ENCODE data around the gene ZNF777.

DNA sequence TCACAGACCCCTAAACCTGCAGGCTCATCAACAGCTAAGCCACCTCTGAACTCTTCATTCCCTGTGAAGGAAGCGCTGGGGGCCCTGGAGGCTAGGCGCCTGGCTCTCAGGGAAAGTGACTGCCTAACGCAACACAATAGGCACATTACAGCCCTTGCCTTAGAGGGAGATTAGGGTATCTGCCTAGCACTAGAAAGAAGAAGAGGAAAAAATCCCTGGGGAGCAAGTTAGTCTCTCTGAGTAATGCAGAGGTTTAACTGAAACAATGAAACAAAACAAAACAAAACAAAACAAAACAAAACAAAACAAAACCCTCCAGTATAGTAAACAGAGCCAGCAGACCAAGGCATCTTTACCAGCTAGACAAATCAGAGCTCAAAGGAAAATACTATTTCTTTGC lies 2.6 kb downstream of the ZNF777 start:
- TF ChIP-seq EZH2 (IDR thresholded peaks at IDR 0.05; ENCODE audit: borderline replicate concordance, low read depth, low read length) = no peak
- TF ChIP-seq, protein P1, sequence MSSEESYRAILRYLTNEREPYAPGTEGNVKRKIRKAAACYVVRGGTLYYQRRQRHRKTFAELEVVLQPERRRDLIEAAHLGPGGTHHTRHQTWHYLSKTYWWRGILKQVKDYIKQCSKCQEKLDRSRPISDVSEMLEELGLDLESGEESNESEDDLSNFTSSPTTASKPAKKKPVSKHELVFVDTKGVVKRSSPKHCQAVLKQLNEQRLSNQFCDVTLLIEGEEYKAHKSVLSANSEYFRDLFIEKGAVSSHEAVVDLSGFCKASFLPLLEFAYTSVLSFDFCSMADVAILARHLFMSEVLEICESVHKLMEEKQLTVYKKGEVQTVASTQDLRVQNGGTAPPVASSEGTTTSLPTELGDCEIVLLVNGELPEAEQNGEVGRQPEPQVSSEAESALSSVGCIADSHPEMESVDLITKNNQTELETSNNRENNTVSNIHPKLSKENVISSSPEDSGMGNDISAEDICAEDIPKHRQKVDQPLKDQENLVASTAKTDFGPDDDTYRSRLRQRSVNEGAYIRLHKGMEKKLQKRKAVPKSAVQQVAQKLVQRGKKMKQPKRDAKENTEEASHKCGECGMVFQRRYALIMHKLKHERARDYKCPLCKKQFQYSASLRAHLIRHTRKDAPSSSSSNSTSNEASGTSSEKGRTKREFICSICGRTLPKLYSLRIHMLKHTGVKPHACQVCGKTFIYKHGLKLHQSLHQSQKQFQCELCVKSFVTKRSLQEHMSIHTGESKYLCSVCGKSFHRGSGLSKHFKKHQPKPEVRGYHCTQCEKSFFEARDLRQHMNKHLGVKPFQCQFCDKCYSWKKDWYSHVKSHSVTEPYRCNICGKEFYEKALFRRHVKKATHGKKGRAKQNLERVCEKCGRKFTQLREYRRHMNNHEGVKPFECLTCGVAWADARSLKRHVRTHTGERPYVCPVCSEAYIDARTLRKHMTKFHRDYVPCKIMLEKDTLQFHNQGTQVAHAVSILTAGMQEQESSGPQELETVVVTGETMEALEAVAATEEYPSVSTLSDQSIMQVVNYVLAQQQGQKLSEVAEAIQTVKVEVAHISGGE (CRISPR knock-in tag; IDR thresholded peaks at IDR 0.05) = no peak
- TF ChIP-seq, protein P2, sequence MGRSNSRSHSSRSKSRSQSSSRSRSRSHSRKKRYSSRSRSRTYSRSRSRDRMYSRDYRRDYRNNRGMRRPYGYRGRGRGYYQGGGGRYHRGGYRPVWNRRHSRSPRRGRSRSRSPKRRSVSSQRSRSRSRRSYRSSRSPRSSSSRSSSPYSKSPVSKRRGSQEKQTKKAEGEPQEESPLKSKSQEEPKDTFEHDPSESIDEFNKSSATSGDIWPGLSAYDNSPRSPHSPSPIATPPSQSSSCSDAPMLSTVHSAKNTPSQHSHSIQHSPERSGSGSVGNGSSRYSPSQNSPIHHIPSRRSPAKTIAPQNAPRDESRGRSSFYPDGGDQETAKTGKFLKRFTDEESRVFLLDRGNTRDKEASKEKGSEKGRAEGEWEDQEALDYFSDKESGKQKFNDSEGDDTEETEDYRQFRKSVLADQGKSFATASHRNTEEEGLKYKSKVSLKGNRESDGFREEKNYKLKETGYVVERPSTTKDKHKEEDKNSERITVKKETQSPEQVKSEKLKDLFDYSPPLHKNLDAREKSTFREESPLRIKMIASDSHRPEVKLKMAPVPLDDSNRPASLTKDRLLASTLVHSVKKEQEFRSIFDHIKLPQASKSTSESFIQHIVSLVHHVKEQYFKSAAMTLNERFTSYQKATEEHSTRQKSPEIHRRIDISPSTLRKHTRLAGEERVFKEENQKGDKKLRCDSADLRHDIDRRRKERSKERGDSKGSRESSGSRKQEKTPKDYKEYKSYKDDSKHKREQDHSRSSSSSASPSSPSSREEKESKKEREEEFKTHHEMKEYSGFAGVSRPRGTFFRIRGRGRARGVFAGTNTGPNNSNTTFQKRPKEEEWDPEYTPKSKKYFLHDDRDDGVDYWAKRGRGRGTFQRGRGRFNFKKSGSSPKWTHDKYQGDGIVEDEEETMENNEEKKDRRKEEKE (IDR thresholded peaks at IDR 0.05; ENCODE audit: borderline replicate concordance in 1 of 2, control insufficient read depth in 1 of 2, low read depth in 2 of 2, low read length in 1 of 2) = no peak
- TF ChIP-seq ZNF644 (tag; IDR thresholded peaks at IDR 0.05; ENCODE audit: low read depth) = no peak
- no peak for TF ChIP-seq CTCF (IDR thresholded peaks at IDR 0.05 in 2 of 3, conservative IDR thresholded peaks at IDR 0.05 in 1 of 3; ENCODE audit: insufficient read depth in 2 of 3, low read depth in 1 of 3, low read length in 3 of 3)
- TF ChIP-seq MCM7 (IDR thresholded peaks at IDR 0.05) = no peak

Measured in K562 (cell line).